ENCODE results near the gene INO80D. TPM values are rescaled to one million over a fixed set of nuclear protein-coding genes. Genes with fewer than 3 reads are reported as not detected.

The INO80D gene
- total RNA-seq, 1 donor from 2014 or later, result 29.4 TPM

DNA sequence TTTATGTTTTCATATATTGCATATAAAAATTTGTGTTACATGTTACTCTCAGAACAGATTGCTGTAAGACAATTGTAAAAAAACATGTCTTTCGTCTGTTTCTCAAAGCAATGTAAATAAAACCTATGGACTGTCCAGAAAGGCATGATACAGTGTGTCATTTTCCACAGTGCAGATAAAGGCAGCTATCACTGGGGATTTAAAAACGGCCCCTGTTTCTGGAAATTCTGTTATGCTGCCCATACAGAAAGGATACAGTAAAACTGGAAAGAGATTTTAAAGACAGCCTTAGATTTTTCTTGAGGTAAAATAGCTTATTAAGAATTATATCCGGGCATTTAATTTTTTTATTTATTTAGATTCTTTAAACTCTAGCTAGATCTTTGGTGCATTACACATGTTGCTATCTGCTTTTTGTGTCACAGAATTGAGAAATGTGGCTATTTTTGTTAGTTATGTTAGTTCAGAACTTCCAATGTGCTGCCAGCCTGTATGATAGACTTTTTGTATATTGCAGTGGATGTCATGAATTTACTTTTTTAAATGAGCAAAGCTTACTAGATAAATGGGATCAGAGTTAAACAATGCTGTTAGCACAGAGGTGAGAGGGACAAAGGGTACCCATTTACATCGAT lies 859 bp upstream of the INO80D start:
- DNase-seq, result no peak
- Histone ChIP-seq H3K36me3 (no peaks in the 10 kb centered on the region), H3K27ac (peak overlapping the region; percentile 99), H3K4me3 (peak overlapping the region; percentile 77), H3K9me3 (no peaks in the 10 kb centered on the region), H3K27me3 (no peaks in the 10 kb centered on the region), H3K4me1 (peaks cover 25% of the 10 kb centered on the region)
- intact Hi-C loops (cut with DNase I), result no loop called here
- TF ChIP-seq, protein P1, sequence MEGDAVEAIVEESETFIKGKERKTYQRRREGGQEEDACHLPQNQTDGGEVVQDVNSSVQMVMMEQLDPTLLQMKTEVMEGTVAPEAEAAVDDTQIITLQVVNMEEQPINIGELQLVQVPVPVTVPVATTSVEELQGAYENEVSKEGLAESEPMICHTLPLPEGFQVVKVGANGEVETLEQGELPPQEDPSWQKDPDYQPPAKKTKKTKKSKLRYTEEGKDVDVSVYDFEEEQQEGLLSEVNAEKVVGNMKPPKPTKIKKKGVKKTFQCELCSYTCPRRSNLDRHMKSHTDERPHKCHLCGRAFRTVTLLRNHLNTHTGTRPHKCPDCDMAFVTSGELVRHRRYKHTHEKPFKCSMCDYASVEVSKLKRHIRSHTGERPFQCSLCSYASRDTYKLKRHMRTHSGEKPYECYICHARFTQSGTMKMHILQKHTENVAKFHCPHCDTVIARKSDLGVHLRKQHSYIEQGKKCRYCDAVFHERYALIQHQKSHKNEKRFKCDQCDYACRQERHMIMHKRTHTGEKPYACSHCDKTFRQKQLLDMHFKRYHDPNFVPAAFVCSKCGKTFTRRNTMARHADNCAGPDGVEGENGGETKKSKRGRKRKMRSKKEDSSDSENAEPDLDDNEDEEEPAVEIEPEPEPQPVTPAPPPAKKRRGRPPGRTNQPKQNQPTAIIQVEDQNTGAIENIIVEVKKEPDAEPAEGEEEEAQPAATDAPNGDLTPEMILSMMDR (IDR thresholded peaks at IDR 0.05), result no peak
- ATAC-seq, result no peak

DNA sequence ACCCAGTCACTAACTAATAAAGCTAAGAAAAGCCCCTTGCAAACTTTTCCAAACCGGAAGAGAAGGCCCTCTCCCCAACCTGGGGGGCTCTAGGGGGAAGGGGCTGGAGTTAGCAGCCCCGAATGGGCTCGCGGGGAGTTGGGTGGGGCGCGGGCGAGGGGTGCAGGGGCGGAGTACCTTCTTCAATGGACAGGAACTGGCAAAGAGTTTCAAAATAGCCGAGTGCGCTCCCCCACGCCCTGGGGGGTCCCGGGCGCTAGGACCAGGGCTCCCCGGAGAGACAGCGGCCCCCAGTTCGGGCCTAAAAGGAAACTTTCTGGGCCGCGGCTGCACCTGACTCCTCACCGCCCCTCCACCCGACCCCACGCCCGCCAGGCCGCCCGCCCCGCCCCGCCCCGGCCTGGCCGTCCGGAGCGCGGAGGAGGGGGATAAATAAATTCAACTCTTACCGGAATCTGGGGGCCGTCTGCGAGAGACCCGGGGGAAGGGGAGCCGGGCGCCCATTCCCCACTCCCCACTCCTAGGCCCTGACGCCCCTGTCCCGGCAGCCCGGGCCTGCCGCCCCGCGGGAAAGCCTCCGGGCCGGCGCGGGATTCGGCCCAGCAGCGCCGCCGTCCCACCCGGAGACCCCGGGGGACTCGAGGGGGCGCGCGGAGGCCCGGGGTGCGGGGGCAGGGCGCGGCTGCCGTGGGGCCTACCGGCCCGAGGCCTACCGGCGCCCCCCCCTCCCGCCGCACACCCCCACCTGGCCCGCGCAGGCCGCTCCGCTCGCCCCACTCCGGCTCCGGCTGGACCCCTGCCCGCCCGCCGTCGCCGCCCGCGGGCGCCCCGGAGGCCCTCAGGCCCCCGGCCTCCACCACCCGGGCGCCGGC lies 868 bp downstream of the INO80D start:
- TF ChIP-seq, protein P1 (IDR thresholded peaks at IDR 0.05), result no peak
- H3K4me3 ChIP-seq, result peak overlapping the region; percentile 77
- H3K27ac ChIP-seq, result peak overlapping the region; percentile 99
- ATAC-seq (peak; percentile 64), DNase-seq (peak; percentile 80)
- H3K36me3 ChIP-seq, result no peaks in the 10 kb centered on the region
- H3K4me1 ChIP-seq, result peaks cover 25% of the 10 kb centered on the region
- no peaks in the 10 kb centered on the region for H3K9me3 ChIP-seq
- intact Hi-C loops (cut with DNase I), result no loop called here
- H3K27me3 ChIP-seq, result no peaks in the 10 kb centered on the region

DNA sequence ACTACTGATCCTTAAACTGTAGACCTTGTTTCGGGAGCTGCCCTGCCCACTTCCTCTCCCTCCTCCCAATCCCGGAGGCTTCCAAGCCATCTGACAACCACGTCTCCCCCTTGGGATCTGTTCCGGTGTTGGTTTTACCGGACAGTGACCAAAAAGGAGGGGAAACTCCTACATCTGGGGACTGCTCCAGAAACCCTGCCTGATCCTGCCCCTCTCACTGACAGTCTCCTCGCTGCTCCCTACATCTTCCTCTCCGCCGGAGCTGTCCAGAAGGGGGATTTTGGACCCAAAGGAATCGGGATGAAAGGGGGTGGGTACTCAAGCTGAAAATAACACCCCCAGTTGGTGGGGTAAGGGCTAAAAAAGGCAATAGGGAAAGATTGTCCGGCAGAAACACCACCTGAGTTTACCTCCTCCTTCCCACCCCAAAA lies 1.5 kb downstream of the INO80D start:
- H3K4me3 ChIP-seq, result peak overlapping the region; percentile 77
- TF ChIP-seq, protein P1 (IDR thresholded peaks at IDR 0.05), result no peak
- intact Hi-C loops (cut with DNase I), result no loop called here

DNA sequence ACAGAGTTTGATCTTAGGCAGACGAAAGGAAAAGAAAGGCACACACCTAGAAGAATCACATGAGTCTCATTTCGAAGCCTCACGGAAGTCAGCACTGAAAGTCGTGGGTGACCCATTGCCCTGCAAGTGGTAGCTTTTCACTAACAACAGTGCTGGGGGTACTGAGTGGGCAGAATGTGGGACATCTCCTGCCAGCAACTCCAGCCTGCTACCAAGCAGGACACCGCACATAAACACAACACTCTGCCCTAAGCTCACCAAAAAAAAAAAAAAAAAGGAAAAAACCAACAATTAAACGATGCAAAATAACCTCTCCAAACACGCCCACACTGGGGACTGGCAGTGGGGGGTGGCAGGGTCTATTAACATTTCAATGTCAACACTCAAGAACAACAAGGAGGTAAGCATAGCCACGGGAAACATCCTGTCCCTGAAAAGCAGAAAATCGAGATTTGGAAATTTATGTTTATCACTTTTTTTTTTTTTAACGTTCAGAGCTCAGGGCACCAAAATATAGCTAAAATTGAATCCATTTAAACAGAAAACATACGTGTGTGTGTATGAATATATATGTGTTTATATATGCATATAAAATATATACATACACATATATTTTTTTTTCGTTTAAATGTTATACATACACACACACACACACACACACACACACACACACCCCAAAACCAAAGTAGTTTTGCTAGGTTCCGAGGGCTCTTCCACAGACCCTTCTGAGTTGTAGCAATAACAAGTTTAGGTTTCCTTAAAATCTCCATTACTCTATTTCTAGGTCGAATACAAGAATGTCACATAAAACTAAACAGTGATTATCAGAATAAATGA lies 2.2 kb downstream of the INO80D start:
- no peak for DNase-seq
- Histone ChIP-seq H3K4me3 (peak overlapping the region; percentile 77), H3K9me3 (no peaks in the 10 kb centered on the region), H3K27me3 (no peaks in the 10 kb centered on the region), H3K27ac (peak overlapping the region; percentile 99), H3K36me3 (no peaks in the 10 kb centered on the region), H3K4me1 (peaks cover 25% of the 10 kb centered on the region)
- TF ChIP-seq, protein P1 (IDR thresholded peaks at IDR 0.05), result no peak
- no peak for ATAC-seq
- intact Hi-C loops (cut with DNase I), result no loop called here

More for the DNA sequence above, 1.5 kb downstream of the INO80D start:
- Histone ChIP-seq H3K4me1 (peaks cover 25% of the 10 kb centered on the region), H3K36me3 (no peaks in the 10 kb centered on the region), H3K27ac (peak overlapping the region; percentile 99), H3K9me3 (no peaks in the 10 kb centered on the region), H3K27me3 (no peaks in the 10 kb centered on the region)
- peak; percentile 65 for DNase-seq
- peak; percentile 61 for ATAC-seq

DNA sequence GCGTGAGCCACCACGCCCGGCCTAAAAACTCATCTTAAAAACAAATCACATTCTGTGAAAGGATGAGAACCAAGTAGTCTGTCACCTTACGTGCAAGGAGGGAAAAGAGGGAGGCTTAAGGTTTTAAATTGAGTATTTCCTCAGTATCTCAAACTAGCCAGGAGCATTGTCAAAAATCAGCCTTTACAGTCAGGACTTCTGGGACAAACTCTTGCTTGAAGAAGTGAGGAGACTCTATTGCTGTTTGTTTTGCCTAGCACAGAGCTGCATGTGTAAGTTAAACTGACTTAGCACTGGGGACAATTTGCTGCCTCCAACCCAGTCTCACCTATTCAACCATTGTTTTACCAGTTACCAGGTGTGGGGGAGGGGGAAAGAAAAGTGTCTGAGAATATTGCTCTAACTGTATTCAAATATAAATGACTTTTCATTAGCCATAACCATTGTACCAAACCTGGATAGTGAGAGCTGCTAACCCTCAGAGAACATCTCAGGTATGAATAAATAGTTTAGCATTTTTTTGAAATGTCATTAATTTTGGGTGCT lies 3.6 kb downstream of the INO80D start:
- TF ChIP-seq, protein P1 (IDR thresholded peaks at IDR 0.05), result no peak
- Histone ChIP-seq H3K4me1 (peaks cover 14% of the 10 kb centered on the region), H3K27me3 (no peaks in the 10 kb centered on the region), H3K9me3 (no peaks in the 10 kb centered on the region), H3K27ac (no peak overlapping the region), H3K36me3 (no peaks in the 10 kb centered on the region), H3K4me3 (no peak overlapping the region)
- ATAC-seq (no peak), DNase-seq (no peak)
- intact Hi-C loops (cut with DNase I), result no loop called here
